ENCODE measurements around the gene CLSTN2.

DNA sequence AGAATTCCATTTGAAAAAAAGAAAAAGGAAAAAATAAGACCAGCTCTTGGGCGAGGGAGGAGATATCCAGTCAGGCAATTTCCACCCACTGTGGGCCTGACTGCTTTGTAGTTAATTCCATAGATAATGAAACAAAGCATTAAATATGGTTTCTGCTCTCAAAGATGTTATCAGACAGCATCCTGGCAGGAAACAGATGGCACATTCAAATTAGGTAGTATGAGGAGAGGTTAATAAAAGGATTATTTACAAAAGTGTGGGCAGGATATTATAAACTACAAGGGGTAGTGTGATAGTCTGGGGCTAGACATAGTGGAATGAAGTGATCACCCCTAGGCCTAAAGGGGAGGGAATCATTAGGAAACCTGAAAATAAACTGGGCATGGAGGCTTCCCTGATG lies 193.2 kb downstream of the CLSTN2 start:
- TF ChIP-seq SP1 (IDR thresholded peaks at IDR 0.05): no peak
- no peak for TF ChIP-seq L3MBTL2 (conservative IDR thresholded peaks at IDR 0.05)
- no peak for TF ChIP-seq NFRKB (IDR thresholded peaks at IDR 0.05)
- TF ChIP-seq LEF1 (IDR thresholded peaks at IDR 0.05; ENCODE audit: borderline replicate concordance): no peak
- no peak for TF ChIP-seq CTBP1 (IDR thresholded peaks at IDR 0.05; ENCODE audit: borderline replicate concordance)
- TF ChIP-seq SUZ12 (IDR thresholded peaks at IDR 0.05): no peak
- TF ChIP-seq TARDBP (IDR thresholded peaks at IDR 0.05): no peak
- no peak for TF ChIP-seq FOXA1 (IDR thresholded peaks at IDR 0.05)
- no peak for TF ChIP-seq BHLHE40 (IDR thresholded peaks at IDR 0.05; ENCODE audit: borderline replicate concordance)
- TF ChIP-seq FOXK2 (IDR thresholded peaks at IDR 0.05): no peak
- no peak for TF ChIP-seq ELF4 (IDR thresholded peaks at IDR 0.05)
- no peak for TF ChIP-seq FOXM1 (IDR thresholded peaks at IDR 0.05; ENCODE audit: borderline replicate concordance)
- no peak for TF ChIP-seq ARNT (IDR thresholded peaks at IDR 0.05)
- TF ChIP-seq, protein P1, sequence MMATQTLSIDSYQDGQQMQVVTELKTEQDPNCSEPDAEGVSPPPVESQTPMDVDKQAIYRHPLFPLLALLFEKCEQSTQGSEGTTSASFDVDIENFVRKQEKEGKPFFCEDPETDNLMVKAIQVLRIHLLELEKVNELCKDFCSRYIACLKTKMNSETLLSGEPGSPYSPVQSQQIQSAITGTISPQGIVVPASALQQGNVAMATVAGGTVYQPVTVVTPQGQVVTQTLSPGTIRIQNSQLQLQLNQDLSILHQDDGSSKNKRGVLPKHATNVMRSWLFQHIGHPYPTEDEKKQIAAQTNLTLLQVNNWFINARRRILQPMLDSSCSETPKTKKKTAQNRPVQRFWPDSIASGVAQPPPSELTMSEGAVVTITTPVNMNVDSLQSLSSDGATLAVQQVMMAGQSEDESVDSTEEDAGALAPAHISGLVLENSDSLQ (IDR thresholded peaks at IDR 0.05): no peak

Measured in HEK293T (cell line).